Right forelimb (tissue), 1 donor: ENCODE measurements around the gene LRRC74B.

ENCODE experiments used
- DNase-seq: peaks from one replicate; pipeline ENCODE4 v3.0.0-alpha.2; 2018

Gene LRRC74B

GRCh38 chr22:21108379-21109115 lies 62.8 kb downstream of the LRRC74B start:
- no peak for DNase-seq
